Ishikawa (cell line): ENCODE data around the gene EGFR.

Source experiments
- CEBPB ChIP-seq: IDR thresholded peaks from 2 replicates; pipeline ENCODE4 v1.6.1; 2012
- EGR1 ChIP-seq: IDR thresholded peaks from 2 replicates; pipeline ENCODE4 v1.6.1; 2012
- EP300 ChIP-seq: IDR thresholded peaks from 2 replicates; pipeline ENCODE4 v1.6.1; 2012; ENCODE audit warnings: borderline replicate concordance
- MAX ChIP-seq: IDR thresholded peaks from 2 replicates; pipeline ENCODE4 v1.6.1; 2012
- RAD21 ChIP-seq: IDR thresholded peaks from 2 replicates; pipeline ENCODE4 v1.6.1; 2012; ENCODE audit warnings: low read depth
- REST ChIP-seq: IDR thresholded peaks from 2 replicates; pipeline ENCODE4 v1.6.1; 2012; ENCODE audit warnings: low read depth, mild to moderate bottlenecking
- ZBTB7A ChIP-seq: IDR thresholded peaks from 2 replicates; pipeline ENCODE4 v1.6.1; 2012; ENCODE audit warnings: low read depth
- TF ChIP-seq, protein P1 (sequence below): IDR thresholded peaks from 2 replicates; pipeline ENCODE4 v1.6.1; 2012

DNA sequence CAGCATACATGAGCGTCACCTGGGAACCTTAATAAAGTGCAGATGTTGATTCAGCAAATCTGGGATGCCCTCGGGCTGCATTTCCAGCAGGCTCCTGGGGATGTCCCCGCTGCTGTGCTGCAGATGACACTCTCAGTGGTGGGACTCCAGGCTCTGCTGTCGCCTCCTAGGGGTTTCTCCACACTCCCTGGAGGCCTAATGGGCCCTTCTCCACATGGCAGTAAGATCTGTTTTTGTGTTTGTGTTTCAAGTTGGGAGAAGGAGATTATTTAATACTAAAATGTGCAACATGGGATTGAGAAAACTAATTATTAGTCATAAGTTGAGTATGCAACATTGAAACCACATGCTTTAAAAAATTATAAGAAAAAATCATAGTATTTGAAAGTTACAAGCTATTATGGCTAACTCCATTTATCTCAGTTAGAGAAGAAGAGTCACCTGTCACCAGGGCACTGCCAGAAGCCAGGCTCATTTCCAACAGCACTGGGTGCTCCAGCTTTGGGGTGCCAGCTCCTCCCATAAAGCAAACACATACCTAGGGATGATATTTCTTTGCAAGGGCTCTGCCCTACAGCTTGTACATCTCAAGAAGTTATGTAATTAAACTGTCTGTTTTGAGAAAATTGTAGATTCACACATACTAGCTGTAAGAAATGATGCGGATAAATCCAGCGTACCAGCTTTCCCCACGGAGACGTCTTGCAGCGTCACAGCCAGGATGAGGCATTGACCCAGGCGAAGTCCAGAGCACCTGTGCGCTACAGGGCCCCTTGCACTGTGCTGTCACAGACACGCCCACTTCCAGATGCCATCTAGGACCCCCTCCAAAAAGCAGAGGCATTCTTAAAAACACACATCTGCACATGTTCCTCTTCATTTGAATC lies 106.4 kb downstream of the EGFR start:
- TF ChIP-seq ZBTB7A (no peak), CEBPB (no peak), RAD21 (no peak), EP300 (no peak), MAX (no peak), REST (no peak), EGR1 (no peak)
- TF ChIP-seq, protein P1, sequence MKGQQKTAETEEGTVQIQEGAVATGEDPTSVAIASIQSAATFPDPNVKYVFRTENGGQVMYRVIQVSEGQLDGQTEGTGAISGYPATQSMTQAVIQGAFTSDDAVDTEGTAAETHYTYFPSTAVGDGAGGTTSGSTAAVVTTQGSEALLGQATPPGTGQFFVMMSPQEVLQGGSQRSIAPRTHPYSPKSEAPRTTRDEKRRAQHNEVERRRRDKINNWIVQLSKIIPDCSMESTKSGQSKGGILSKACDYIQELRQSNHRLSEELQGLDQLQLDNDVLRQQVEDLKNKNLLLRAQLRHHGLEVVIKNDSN: no peak
